HG03575 (cell line): ENCODE results near the gene PDIA6.

ENCODE experiments used
- ATAC-seq: cut with Tn5 transposase; IDR thresholded peaks from one replicate; pipeline ENCODE4 v1.9.1; 2021; ENCODE audit not compliant: unreplicated experiment, insufficient number of reproducible peaks, low FRiP score; ENCODE audit errors: extremely low read depth

Gene PDIA6

GRCh38 chr2:10752236-10752635 is 60.3 kb downstream of the PDIA6 start:
- ATAC-seq, result no peak

- no peak for ATAC-seq
These were observed 62.0 kb downstream of the PDIA6 start for GRCh38 chr2:10750610-10751009.

- ATAC-seq, result no peak
These were observed 69.9 kb downstream of the PDIA6 start for GRCh38 chr2:10742666-10743065.

DNA sequence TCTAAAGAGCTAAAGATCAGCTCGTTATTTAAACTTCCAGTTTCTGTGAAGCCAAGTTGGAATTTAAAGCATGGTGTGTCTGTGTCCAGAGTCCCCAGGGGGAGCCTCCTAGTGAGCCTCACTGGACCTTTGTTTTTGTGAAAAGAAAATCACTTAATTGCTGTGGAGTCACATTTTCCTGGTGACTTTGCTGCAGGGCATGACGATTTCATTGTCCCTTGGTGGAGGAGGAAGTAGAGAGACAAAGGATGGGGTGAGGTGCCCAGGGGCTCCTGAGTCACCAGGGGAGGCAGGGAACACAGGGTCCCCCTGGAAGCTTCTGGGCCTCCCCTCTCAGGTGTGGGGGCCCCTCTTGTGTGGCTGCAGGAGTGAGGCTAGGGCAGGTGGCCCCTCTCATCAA is 71.4 kb downstream of the PDIA6 start:
- ATAC-seq, result no peak

DNA sequence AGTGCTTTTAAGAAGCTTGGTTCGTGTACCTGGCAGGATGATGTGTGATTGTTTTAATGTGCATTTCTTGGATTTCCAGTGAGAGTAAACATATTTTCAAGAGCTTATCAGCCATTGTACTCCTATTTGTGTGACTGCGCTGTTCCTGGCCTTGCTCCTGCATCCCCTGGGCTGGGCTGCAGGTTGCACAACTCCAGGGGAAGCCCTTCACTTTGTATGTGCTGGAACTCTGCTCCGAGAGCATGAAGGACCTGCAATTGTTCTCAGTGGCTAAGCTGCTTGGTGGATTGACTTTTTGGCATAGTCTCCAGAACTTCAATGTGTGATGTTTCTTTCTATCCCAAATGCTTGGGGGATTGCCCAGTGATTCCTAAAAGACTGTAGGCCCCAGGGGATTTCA is 72.4 kb downstream of the PDIA6 start:
- ATAC-seq, result no peak

GRCh38 chr2:10738192-10738591 is 74.4 kb downstream of the PDIA6 start:
- ATAC-seq, result no peak

DNA sequence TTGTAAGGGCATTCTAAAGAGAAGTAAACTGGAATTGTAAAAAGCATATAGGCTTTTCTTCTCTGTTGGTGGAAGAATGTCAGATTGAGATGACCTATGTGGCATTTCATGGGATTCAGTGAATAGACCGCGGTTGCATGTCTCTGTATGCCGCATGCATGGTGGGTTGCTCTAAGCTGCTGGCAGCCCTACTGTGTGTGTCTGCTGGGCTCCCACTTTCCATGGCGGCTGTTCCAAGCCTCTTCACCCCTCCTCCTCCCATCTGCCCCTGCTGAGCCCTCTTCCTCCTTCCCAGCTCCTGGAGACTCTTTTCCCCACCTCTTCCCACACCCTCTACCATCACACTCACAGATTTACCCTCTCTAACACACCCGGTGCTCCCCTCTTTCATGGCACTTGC is 78.6 kb downstream of the PDIA6 start:
- ATAC-seq, result no peak

DNA sequence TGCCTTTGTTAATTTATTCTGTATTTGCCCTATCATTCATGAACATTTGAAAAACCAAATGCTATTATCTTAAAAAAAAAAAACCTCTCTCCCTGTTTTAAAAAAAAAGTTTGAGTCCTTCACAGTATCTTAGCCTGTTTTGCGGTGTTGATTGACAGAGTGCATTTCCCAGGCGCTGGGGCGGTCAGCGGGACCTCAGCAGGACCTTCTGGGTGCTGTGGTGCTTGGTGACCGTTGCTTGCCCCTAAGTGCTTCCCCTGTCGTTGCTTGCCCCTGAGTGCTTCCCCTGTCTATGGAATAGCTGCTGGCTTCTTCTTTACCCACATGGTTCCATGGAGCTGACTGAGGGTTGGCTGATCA is 79.0 kb downstream of the PDIA6 start:
- ATAC-seq, result no peak
